DMS53 (cell line): ENCODE measurements around the gene EGR4.

Experiments
- DNase-seq: peaks from one replicate; lab custom pipeline; 2025; lab: John Stamatoyannopoulos, UW

The EGR4 gene

DNA sequence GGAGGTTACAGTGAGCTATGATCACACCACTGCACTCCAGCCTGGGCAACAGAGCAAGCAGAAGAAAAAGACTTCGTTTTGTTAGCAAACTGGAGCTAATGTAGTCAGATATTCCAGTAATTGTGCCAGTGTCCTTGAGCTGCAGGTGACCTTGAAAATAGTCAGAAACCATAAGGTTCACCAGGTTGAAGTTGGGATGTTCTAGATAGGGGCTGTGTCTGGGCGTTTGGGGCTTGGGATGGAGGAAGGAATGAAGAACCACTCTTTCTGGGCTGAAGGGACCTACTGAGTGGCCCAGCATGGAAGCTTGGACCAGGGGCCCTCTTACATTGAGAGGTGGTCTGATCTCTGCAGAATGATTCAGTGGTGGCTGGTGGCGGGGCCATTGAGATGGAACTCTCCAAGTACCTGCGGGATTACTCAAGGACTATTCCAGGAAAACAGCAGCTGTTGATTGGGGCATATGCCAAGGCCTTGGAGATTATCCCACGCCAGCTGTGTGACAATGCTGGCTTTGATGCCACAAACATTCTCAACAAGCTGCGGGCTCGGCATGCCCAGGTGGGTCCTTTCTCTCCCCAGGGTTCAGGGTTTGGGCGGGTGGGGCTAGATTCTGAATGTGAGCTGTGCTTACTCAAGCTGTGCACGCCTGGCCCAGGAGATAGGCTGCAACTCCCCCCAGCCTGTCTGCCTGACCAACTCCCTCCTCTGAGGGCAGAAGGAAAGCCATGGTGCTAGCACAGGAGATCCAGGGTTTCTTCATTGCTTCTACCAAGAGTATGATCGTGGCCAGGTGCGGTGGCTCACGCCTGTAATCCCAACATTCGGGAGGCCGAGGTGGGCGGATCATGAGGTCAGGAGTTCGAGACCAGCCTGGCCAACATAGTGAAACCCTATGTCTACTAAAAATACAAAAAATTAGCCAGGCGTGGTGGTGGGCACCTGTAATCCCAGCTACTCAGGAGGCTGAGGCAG lies 42.2 kb downstream of the EGR4 start:
- peak; percentile 20 for DNase-seq

DNA sequence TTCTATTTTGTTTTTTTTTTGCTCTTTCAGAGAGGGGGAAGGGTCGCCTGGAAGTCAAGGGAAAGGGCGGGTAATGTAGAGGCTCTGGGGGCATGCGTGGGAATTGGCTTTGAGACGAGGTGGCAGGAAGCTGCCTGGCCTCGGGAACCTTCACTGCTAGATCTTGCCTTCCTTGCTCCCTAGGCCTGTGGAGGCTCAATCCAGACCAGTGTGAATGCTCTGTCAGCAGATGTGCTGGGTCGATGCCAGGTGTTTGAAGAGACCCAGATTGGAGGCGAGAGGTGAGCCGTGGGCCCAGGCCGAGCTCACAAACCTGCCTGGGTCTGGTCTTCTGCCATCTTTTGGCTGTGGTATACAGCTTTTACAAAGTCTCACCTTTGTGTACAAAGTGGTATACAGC lies 43.7 kb downstream of the EGR4 start:
- no peak for DNase-seq

DNA sequence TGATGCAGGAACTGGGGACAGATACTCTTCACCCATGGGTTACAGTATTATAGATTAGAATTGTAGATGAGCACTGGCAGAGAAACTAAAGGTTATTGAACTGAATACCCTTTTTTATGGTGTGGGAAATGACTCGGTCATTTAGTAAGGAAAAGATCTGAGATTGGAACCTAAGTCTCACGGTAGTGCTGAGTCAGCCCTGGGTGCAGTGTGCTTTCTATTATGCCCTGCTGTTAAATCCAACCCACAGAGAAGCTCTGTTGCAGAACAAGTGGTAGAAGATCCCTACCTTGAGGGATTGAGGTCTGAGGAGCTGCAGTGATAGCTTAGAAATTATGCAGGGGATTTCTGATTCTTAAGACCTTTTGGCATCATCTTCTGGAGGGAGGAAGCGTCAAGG lies 46.5 kb downstream of the EGR4 start:
- DNase-seq: no peak

DNA sequence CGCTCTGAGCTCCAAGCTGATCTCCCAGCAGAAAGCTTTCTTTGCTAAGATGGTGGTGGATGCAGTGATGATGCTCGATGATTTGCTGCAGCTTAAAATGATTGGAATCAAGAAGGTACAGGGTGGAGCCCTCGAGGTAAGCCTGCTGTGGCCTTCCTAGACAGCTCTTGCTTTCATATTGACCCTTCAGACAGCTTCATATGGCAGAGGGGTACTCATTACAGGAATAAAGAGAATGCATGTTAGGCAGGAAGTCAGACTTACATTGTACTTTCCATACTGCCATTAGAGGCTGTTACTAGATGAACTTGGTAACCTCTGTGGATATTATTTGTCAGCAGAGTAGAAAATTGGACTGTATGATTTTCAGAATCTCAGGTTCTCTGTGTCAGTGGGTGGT lies 48.8 kb downstream of the EGR4 start:
- no peak for DNase-seq

DNA sequence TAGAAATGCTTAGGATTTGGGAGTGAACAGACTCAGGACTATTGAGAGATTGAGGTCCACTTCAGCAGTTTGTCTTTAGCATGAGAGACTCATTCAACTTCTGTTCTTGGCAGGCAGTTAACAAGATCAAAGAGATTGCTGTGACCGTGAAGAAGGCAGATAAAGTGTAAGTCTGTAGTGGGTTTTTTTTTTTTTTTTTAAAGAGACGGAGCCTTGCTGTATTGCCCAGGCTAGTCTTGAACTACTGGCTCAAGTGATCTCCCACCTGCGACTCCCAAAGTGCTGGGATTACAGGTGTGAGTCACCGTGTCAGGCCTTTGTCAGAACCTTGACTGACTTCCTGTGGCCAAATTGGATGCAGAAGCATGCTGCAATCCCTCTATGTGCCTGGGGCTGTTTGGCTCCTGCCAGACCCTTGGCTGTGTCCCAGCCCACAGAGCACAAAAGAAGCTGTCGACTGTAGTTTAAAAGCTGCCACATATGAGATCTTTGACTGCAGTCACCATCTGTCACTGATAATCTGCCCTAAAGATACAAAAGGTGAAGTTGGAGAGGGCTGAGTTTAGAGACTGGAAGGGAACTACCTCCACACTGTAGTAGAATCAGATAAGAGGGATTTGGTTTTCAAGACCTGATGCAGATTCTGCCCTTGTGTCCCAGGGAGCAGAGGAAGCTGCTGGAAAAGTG lies 49.3 kb downstream of the EGR4 start:
- DNase-seq: peak; percentile 19
